Esophagus muscularis mucosa (tissue), 4 donors: ENCODE data around the gene SPATA16. TPM values are rescaled to one million over a fixed set of nuclear protein-coding genes. Genes with fewer than 3 reads are reported as not detected.

Source experiments
- DNase-seq: peaks from one replicate; pipeline ENCODE4 v3.0.0-alpha.2; 2017; ENCODE audit errors: extremely low spot score
- H3K27ac ChIP-seq, 4 donors: fragments of 200-600 bp; sonication (generic); replicated peaks in 1 of 4; 1 replicate in 3 of 4; 2 replicates in 1 of 4; pipeline ENCODE4 v1.5.1; 2016 to 2019; ENCODE audit warnings: mild to moderate bottlenecking in 1 of 4
- H3K27me3 ChIP-seq, 4 donors: fragments of 200-600 bp; sonication (generic); one replicate each; pipeline versions ENCODE4 v1.5.1 to v1.6.0; 2016 to 2019
- H3K36me3 ChIP-seq, 4 donors: fragments of 200-600 bp; sonication (generic); one replicate each; pipeline ENCODE4 v1.5.1; 2016 to 2019
- H3K4me1 ChIP-seq, 4 donors: fragments of 200-600 bp; sonication (generic); one replicate each; pipeline ENCODE4 v1.5.1; 2016 to 2019
- H3K4me3 ChIP-seq, 4 donors: fragments of 200-600 bp; sonication (generic); 1 replicate in 2 of 4; 2 replicates in 2 of 4; pipeline ENCODE4 v1.5.1; 2016 to 2019; ENCODE audit warnings: mild to moderate bottlenecking in 4 of 4, moderate library complexity in 1 of 4
- H3K9me3 ChIP-seq, 4 donors: fragments of 200-600 bp; sonication (generic); 1 replicate in 3 of 4; 2 replicates in 1 of 4; pipeline ENCODE4 v1.5.1; 2016 to 2019
- CTCF ChIP-seq, 3 experiments: fragments of 200-600 bp in 2 of 3; fragments of 450-650 bp in 1 of 3; sonication (generic) in 2 of 3; IDR thresholded peaks; one replicate each; pipeline ENCODE4 v1.5.1; 2017 to 2019; ENCODE audit warnings: antibody characterized with exemption in 3 of 3, mild to moderate bottlenecking in 2 of 3, moderate library complexity in 1 of 3
- EP300 ChIP-seq: sonication (generic); formaldehyde crosslinking; IDR thresholded peaks from one replicate; pipeline ENCODE4 v1.6.1; 2017; ENCODE audit warnings: antibody characterized with exemption
- POLR2A ChIP-seq: fragments of 450-650 bp; IDR thresholded peaks from one replicate; pipeline ENCODE4 v1.6.1; 2017; ENCODE audit warnings: antibody characterized with exemption, moderate library complexity, mild to moderate bottlenecking, low read depth
- POLR2AphosphoS5 ChIP-seq, 2 donors: sonication (generic); formaldehyde crosslinking; IDR thresholded peaks; one replicate each; pipeline ENCODE4 v1.6.1; 2017; ENCODE audit warnings: antibody characterized with exemption in 2 of 2
- WGBS: methylation state at CpG from one replicate; pipeline ENCODE4 v1.1.5; 2018; 5-methylcytosine and 5-hydroxymethylcytosine counted together
- intact Hi-C: fragments of 100-400 bp; cut with DNase I; formaldehyde crosslinking; loops from one replicate; pipeline ENCODE4 v1.15.1; 2023
- total RNA-seq, 4 donors: library from RNA; depleted of rRNA; stranded (reverse); fragments of >200 nt; gene quantifications; one replicate each; pipeline versions ENCODE4 v1.1.0 to v1.2.1, GENCODE V29; 2016

SPATA16 gene
- total RNA-seq, 4 donors from 2014 or later, result not detected

- TF ChIP-seq EP300 (no peak), POLR2A (no peak), CTCF (IDR thresholded peaks at IDR 0.05) (no peak), POLR2AphosphoS5 (IDR thresholded peaks at IDR 0.05) (no peak)
- no peak for DNase-seq
- Histone ChIP-seq H3K27ac (no peak overlapping the region), H3K9me3 (peaks cover 0 to 10% (median 10%) of the 10 kb centered on the region in 4 donors), H3K36me3 (no peaks in the 10 kb centered on the region), H3K4me3 (no peak overlapping the region), H3K4me1 (no peaks in the 10 kb centered on the region), H3K27me3 (no peaks in the 10 kb centered on the region)
- intact Hi-C loops, result no loop called here
- WGBS, result no CpG with 5 or more reads among the region's 1 CpG
Measured at GRCh38 chr3:173103469-173103868, 37.6 kb downstream of the SPATA16 start.

DNA sequence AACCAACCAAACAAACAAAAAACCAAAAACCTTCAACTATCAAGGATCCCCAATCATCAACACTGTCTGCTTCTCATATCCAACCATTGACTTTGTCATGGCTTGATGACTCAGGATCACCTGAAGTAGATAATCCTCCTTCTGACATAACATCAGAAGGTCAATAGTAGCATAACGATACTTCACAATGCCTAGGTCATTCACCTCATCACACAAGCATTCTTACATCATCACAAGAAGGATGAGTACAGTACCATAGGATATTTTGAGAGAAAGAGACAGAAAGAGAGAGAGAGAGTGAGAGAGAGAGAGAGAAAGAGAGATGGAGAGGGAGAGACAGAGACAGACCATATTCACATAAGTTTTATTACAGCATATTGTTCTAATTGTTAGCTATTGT, 42.1 kb downstream of the SPATA16 start:
- TF ChIP-seq CTCF (IDR thresholded peaks at IDR 0.05) (no peak), EP300 (no peak), POLR2A (no peak), POLR2AphosphoS5 (IDR thresholded peaks at IDR 0.05) (no peak)
- Histone ChIP-seq H3K27me3 (no peaks in the 10 kb centered on the region), H3K36me3 (no peaks in the 10 kb centered on the region), H3K27ac (no peak overlapping the region), H3K9me3 (peaks cover 0 to 10% (median 10%) of the 10 kb centered on the region in 4 donors), H3K4me3 (no peak overlapping the region), H3K4me1 (no peaks in the 10 kb centered on the region)
- no peak for DNase-seq
- intact Hi-C loops, result no loop called here
- 93% methylated on average over 1 of the region's 1 CpG for WGBS

GRCh38 chr3:173096994-173097785, 43.8 kb downstream of the SPATA16 start:
- H3K9me3 ChIP-seq, result no peaks in the 10 kb centered on the region
- H3K27me3 ChIP-seq, result no peaks in the 10 kb centered on the region
- TF ChIP-seq EP300 (no peak), POLR2A (no peak), POLR2AphosphoS5 (IDR thresholded peaks at IDR 0.05) (no peak), CTCF (IDR thresholded peaks at IDR 0.05) (no peak)
- H3K4me3 ChIP-seq, result no peak overlapping the region
- intact Hi-C loops, result no loop called here
- no peaks in the 10 kb centered on the region for H3K36me3 ChIP-seq
- H3K27ac ChIP-seq, result no peak overlapping the region
- DNase-seq, result no peak
- no peaks in the 10 kb centered on the region for H3K4me1 ChIP-seq
- WGBS, result 76% methylated on average over 4 of the region's 4 CpGs

DNA sequence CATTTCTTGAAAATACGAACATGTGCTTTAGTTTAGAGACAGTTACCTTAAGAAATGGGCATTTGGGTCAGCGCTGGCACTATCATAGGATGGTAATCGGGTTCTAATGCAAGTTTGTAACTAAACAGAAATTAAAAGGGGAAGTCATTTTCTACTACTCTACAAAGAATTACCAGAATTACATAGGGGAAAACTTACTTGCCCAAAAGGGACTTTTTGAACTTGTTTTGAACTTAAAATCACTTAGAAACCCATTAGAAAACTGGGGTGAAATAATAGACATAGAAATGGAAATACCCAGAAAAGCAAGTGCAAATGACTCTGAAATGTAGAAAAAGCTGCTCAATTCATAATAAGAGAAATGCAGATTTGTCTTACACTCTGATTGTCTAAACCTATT, 44.9 kb downstream of the SPATA16 start:
- intact Hi-C loops, result no loop called here
- no peaks in the 10 kb centered on the region for H3K9me3 ChIP-seq
- H3K27me3 ChIP-seq, result no peaks in the 10 kb centered on the region
- no peak overlapping the region for H3K27ac ChIP-seq
- WGBS, result 83% methylated on average over 3 of the region's 3 CpGs
- no peaks in the 10 kb centered on the region for H3K36me3 ChIP-seq
- no peak for DNase-seq
- no peaks in the 10 kb centered on the region for H3K4me1 ChIP-seq
- no peak for TF ChIP-seq POLR2A
- TF ChIP-seq EP300, result no peak
- no peak for TF ChIP-seq CTCF (IDR thresholded peaks at IDR 0.05)
- TF ChIP-seq POLR2AphosphoS5 (IDR thresholded peaks at IDR 0.05), result no peak
- no peak overlapping the region for H3K4me3 ChIP-seq

- Histone ChIP-seq H3K27me3 (no peaks in the 10 kb centered on the region), H3K9me3 (peaks cover 0 to 5% (median 0%) of the 10 kb centered on the region in 4 donors), H3K4me1 (no peaks in the 10 kb centered on the region), H3K36me3 (no peaks in the 10 kb centered on the region), H3K4me3 (no peak overlapping the region), H3K27ac (no peak overlapping the region)
- no peak for DNase-seq
- WGBS, result 89% methylated on average over 1 of the region's 1 CpG
- intact Hi-C loops, result no loop called here
- TF ChIP-seq POLR2A, result no peak
- TF ChIP-seq POLR2AphosphoS5 (IDR thresholded peaks at IDR 0.05), result no peak
- TF ChIP-seq EP300, result no peak
- no peak for TF ChIP-seq CTCF (IDR thresholded peaks at IDR 0.05)
Measured at GRCh38 chr3:173092038-173092437, 49.0 kb downstream of the SPATA16 start.
